Measurements from ENCODE around the gene IGFBP4.

DNA sequence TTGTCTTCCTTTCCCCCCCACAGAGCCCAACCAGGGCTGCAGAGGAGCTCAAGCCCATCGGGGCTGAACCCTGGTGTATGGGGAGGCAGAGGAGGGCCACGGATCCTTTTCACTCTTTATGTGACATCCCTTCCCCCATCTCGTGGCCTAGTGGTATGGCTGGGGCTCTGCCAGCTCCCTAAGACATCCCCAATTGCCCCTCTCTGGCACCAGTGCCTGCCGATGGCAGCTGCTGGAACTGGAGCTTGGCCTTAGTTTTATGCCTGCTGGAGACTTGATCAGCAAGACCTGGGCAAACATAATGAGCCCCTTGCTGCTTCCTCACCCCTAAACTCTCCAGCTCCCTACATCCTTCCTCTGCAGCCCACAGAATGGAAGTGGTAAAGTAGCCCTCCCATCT lies 17.5 kb upstream of the IGFBP4 start:
- TF ChIP-seq CTCF (conservative IDR thresholded peaks at IDR 0.05 in 1 of 2, IDR thresholded peaks at IDR 0.05 in 1 of 2; ENCODE audit: extremely low read depth in 1 of 2, insufficient read depth in 1 of 2, low read depth in 1 of 2, low read length in 2 of 2) (no peak), EZH2 (IDR thresholded peaks at IDR 0.05; ENCODE audit: borderline replicate concordance, low read length) (no peak)

All from mammary epithelial cell (primary cell).